Vagina (tissue), 2 donors: ENCODE results near the gene GPX6. TPM values are rescaled to one million over a fixed set of nuclear protein-coding genes. Genes with fewer than 3 reads are reported as not detected.

ENCODE experiments used
- DNase-seq, 2 donors: peaks; one replicate each; pipeline ENCODE4 v3.0.0-alpha.2; 2017; ENCODE audit errors: extremely low spot score in 2 of 2
- H3K27ac ChIP-seq: fragments of 200-600 bp; sonication (generic); one replicate; pipeline ENCODE4 v1.5.1; 2019
- H3K27me3 ChIP-seq: fragments of 200-600 bp; sonication (generic); one replicate; pipeline ENCODE4 v1.5.1; 2019
- H3K36me3 ChIP-seq, 2 donors: fragments of 200-600 bp; sonication (generic); one replicate each; pipeline ENCODE4 v1.5.1; 2017 to 2019
- H3K4me1 ChIP-seq: fragments of 200-600 bp; sonication (generic); one replicate; pipeline ENCODE4 v1.5.1; 2019
- H3K4me3 ChIP-seq, 2 donors: fragments of 200-600 bp; sonication (generic); 1 replicate in 1 of 2; 2 replicates in 1 of 2; pipeline ENCODE4 v1.5.1; 2016 to 2019
- H3K9me3 ChIP-seq: fragments of 200-600 bp; sonication (generic); one replicate; pipeline ENCODE4 v1.5.1; 2019
- CTCF ChIP-seq, 3 experiments: fragments of 450-650 bp in 2 of 3; fragments of 200-600 bp in 1 of 3; sonication (generic) in 1 of 3; IDR thresholded peaks; one replicate each; pipeline ENCODE4 v1.5.1; 2017 to 2019; ENCODE audit warnings: antibody characterized with exemption in 3 of 3, mild to moderate bottlenecking in 2 of 3, moderate library complexity in 2 of 3
- POLR2A ChIP-seq, 2 donors: fragments of 450-650 bp; IDR thresholded peaks; one replicate each; pipeline ENCODE4 v1.6.1; 2017; ENCODE audit warnings: antibody characterized with exemption in 2 of 2, mild to moderate bottlenecking in 2 of 2, moderate library complexity in 2 of 2
- POLR2AphosphoS5 ChIP-seq, 2 donors: sonication (generic); formaldehyde crosslinking; IDR thresholded peaks; one replicate each; pipeline ENCODE4 v1.9.0; 2017; ENCODE audit warnings: antibody characterized with exemption in 2 of 2, mild to moderate bottlenecking in 2 of 2, low read depth in 1 of 2; ENCODE audit not compliant: insufficient read depth in 1 of 2
- intact Hi-C: fragments of 100-400 bp; cut with DNase I; formaldehyde crosslinking; loops from one replicate; pipeline ENCODE4 v1.15.1; 2023
- total RNA-seq: library from RNA; depleted of rRNA; stranded (reverse); fragments of >200 nt; gene quantifications from one replicate; pipeline ENCODE4 v1.2.3, GENCODE V29; 2016

GPX6 gene
- total RNA-seq, 1 donor from 2014 or later = not detected

- intact Hi-C loops = no loop called here
- TF ChIP-seq CTCF (IDR thresholded peaks at IDR 0.05) = no peak
- TF ChIP-seq POLR2A (IDR thresholded peaks at IDR 0.05) = no peak
- no peak for TF ChIP-seq POLR2AphosphoS5 (IDR thresholded peaks at IDR 0.05; ENCODE audit: insufficient read depth in 1 of 2, low read depth in 1 of 2)
- Histone ChIP-seq H3K4me3 (no peak overlapping the region), H3K36me3 (no peaks in the 10 kb centered on the region), H3K4me1 (no peaks in the 10 kb centered on the region), H3K27me3 (no peaks in the 10 kb centered on the region), H3K9me3 (no peaks in the 10 kb centered on the region), H3K27ac (no peak overlapping the region)
- no peak for DNase-seq
Observed at GRCh38 chr6:28537065-28537464, 21.5 kb upstream of the GPX6 start.

GRCh38 chr6:28534875-28535274, 19.3 kb upstream of the GPX6 start:
- TF ChIP-seq POLR2A (IDR thresholded peaks at IDR 0.05) (no peak), CTCF (IDR thresholded peaks at IDR 0.05) (no peak), POLR2AphosphoS5 (IDR thresholded peaks at IDR 0.05; ENCODE audit: insufficient read depth in 1 of 2, low read depth in 1 of 2) (no peak)
- H3K36me3 ChIP-seq = no peaks in the 10 kb centered on the region
- no peaks in the 10 kb centered on the region for H3K27me3 ChIP-seq
- H3K9me3 ChIP-seq = no peaks in the 10 kb centered on the region
- no peak overlapping the region for H3K27ac ChIP-seq
- no peak for DNase-seq
- no peak overlapping the region for H3K4me3 ChIP-seq
- no peaks in the 10 kb centered on the region for H3K4me1 ChIP-seq
- intact Hi-C loops = no loop called here

GRCh38 chr6:28534306-28534705, 18.7 kb upstream of the GPX6 start:
- H3K36me3 ChIP-seq = no peaks in the 10 kb centered on the region
- H3K4me3 ChIP-seq = no peak overlapping the region
- H3K9me3 ChIP-seq = no peaks in the 10 kb centered on the region
- no peaks in the 10 kb centered on the region for H3K4me1 ChIP-seq
- no peak for DNase-seq
- TF ChIP-seq POLR2A (IDR thresholded peaks at IDR 0.05) (no peak), POLR2AphosphoS5 (IDR thresholded peaks at IDR 0.05; ENCODE audit: insufficient read depth in 1 of 2, low read depth in 1 of 2) (no peak), CTCF (IDR thresholded peaks at IDR 0.05) (no peak)
- no peak overlapping the region for H3K27ac ChIP-seq
- intact Hi-C loops = no loop called here
- no peaks in the 10 kb centered on the region for H3K27me3 ChIP-seq

- TF ChIP-seq POLR2A (IDR thresholded peaks at IDR 0.05) (no peak), CTCF (IDR thresholded peaks at IDR 0.05) (no peak), POLR2AphosphoS5 (IDR thresholded peaks at IDR 0.05; ENCODE audit: insufficient read depth in 1 of 2, low read depth in 1 of 2) (no peak)
Observed at GRCh38 chr6:28531479-28532128, 16.0 kb upstream of the GPX6 start.

GRCh38 chr6:28530777-28531176, 15.2 kb upstream of the GPX6 start:
- Histone ChIP-seq H3K27ac (no peak overlapping the region), H3K4me1 (no peaks in the 10 kb centered on the region), H3K4me3 (no peak overlapping the region), H3K27me3 (no peaks in the 10 kb centered on the region), H3K9me3 (no peaks in the 10 kb centered on the region), H3K36me3 (no peaks in the 10 kb centered on the region)
- DNase-seq = no peak
- no peak for TF ChIP-seq CTCF (IDR thresholded peaks at IDR 0.05)
- no peak for TF ChIP-seq POLR2AphosphoS5 (IDR thresholded peaks at IDR 0.05; ENCODE audit: insufficient read depth in 1 of 2, low read depth in 1 of 2)
- no peak for TF ChIP-seq POLR2A (IDR thresholded peaks at IDR 0.05)
- intact Hi-C loops = no loop called here

More at GRCh38 chr6:28531479-28532128, 16.0 kb upstream of the GPX6 start:
- intact Hi-C loops = no loop called here
- H3K27me3 ChIP-seq = no peaks in the 10 kb centered on the region
- no peaks in the 10 kb centered on the region for H3K9me3 ChIP-seq
- no peak overlapping the region for H3K4me3 ChIP-seq
- no peak for DNase-seq
- H3K27ac ChIP-seq = no peak overlapping the region
- H3K36me3 ChIP-seq = no peaks in the 10 kb centered on the region
- H3K4me1 ChIP-seq = no peaks in the 10 kb centered on the region
